Choroid plexus epithelial cell (primary cell): ENCODE data around the gene ARID5B.

Experiments
- DNase-seq: peaks from one replicate; pipeline ENCODE4 v3.0.0-alpha.2; 2010; ENCODE audit warnings: low read depth
- H3K4me3 ChIP-seq: 2 replicates; pipeline ENCODE4 v1.5.1; 2011; ENCODE audit warnings: low read depth, mild to moderate bottlenecking, control low read depth, low read length, moderate library complexity
- TF ChIP-seq, protein P1 (sequence below): conservative IDR thresholded peaks from 2 replicates; pipeline ENCODE4 v1.5.1; 2011; ENCODE audit warnings: low read depth, mild to moderate bottlenecking, control low read depth, inconsistent platforms, low read length, moderate library complexity

ARID5B gene

DNA sequence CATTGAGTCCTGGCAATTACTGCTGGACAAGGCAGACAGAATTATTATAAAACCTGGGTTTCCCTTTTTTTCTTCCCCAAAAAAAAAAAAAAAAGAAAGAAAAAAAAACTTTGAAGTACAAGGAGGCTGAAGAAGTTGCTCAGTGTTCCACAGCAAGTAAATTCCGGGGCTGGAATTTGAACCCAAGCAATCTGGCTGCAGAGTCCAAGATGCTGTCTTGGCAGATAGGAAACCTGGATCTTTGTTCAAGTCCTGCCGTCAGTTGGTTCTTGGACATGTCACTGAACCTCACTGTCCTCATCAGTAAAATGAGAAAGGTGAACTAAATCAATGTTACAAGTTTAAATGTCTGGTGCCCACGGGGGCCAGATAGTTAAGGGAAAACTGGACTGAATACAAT is 35.3 kb downstream of the ARID5B start:
- H3K4me3 ChIP-seq, result no peak overlapping the region
- TF ChIP-seq, protein P1, sequence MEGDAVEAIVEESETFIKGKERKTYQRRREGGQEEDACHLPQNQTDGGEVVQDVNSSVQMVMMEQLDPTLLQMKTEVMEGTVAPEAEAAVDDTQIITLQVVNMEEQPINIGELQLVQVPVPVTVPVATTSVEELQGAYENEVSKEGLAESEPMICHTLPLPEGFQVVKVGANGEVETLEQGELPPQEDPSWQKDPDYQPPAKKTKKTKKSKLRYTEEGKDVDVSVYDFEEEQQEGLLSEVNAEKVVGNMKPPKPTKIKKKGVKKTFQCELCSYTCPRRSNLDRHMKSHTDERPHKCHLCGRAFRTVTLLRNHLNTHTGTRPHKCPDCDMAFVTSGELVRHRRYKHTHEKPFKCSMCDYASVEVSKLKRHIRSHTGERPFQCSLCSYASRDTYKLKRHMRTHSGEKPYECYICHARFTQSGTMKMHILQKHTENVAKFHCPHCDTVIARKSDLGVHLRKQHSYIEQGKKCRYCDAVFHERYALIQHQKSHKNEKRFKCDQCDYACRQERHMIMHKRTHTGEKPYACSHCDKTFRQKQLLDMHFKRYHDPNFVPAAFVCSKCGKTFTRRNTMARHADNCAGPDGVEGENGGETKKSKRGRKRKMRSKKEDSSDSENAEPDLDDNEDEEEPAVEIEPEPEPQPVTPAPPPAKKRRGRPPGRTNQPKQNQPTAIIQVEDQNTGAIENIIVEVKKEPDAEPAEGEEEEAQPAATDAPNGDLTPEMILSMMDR, result no peak
- no peak for DNase-seq

DNA sequence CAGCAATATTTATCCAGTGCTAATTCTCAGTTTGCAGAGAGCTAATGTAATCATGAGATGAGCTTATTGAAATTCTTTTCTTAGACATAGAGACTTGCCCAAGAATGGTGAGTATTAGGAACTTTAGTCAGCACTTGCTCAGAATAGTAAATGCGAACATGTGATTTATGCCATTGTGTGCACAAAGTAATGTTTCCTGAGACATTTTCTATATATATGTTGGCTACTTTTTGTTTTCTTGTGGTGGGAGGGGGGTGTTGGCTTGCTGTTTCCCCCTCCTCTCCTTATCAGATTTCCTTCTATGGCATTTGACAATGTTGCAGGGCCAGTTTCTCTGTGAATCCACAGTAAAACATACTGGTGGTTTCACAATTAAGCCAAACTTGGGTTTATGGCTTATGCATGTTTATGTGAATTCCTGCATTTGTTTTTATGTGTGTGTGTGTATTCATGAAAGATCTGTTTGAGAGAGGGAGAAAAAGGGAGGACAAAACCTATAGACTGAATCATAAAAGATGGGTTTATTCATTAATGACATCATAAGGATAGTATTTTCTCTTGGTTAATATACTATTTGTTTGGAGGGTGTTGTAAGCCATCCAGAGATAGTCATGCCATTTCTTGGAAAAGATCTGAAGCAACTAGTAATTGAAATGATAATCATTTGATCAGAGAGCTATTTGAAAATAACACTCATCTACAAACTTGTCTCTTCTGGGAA is 36.3 kb downstream of the ARID5B start:
- H3K4me3 ChIP-seq, result no peak overlapping the region
- DNase-seq, result peak; percentile 67
- TF ChIP-seq, protein P1, result no peak

DNA sequence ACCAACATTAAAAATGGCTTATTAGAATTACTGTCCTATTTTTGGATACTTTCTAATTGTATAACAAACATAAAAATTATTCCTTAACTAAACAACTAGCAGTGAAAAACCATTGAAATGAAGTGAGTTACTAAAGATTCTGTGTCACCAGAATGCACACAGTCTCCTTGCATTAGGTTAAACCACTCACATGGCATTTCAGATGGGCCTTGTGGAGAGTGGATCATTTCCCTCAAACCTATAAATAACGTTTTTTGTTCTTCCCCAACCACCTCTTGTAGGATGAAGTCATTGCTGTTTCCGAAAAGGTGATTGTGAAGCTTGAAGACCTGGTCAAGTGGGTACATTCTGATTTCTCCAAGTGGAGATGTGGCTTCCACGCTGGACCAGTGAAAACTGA is 38.4 kb downstream of the ARID5B start:
- peak; percentile 19 for DNase-seq
- TF ChIP-seq, protein P1, result no peak
- H3K4me3 ChIP-seq, result no peak overlapping the region

DNA sequence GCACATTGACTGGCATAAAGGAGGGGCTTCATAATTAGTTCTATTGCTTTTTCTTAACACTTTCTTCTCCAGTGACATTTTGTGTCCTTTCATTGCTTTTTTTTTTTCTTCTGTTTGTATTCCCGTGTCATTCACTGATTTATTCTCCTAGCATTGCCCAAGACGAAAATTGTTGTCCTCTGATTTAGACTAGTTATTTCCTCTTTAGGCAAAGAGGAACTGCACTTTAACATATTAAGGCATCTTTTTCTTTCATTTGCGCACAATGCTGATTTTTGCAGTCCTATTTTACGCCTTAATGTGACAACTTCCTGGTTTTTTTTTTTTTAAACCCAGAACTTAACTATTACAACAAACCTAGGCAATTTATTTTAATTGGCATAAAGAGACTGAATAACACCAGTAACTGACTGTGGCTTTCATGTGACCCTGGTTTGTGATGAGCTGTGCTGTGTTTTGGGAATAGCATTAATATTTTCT is 39.7 kb downstream of the ARID5B start:
- no peak overlapping the region for H3K4me3 ChIP-seq
- TF ChIP-seq, protein P1, result no peak
- no peak for DNase-seq

DNA sequence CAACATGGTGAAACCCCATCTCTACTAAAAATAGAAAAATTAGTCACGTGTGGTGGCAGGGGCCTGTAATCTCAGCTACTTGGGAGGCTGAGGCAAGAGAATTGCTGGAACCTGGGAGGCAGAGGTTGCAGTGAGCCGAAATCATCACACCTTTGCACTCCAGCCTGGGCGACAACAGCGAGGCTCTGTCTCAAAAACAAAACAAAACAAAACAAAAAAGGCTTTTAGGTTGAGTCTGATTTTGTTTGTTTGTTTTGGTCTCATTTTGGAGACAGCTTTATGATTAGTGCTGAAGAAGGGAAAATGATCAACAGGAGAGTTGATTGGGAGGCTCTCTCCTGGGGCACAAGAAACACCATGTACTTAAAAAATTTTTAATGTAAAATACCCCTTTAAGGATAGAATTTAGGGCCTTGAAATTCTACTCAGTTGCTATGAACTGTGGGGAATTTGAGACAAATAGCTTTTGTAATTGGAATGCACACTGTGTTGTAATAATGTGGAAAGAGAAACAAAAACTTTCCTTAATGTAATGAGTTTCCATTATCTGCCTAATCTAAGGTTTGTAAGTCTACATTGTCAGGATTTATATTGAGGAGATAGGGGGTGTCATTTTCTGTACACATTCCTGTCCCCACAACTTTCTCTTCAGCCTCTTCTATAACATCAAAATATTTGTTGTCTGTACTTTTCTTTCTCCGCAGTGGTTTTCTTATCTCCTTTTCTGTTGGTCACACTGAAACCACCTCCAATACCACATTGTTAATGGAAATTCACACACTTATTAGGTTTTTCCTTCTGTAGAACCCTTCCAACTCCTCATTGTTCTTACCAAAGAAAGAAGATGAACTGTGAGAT is 41.3 kb downstream of the ARID5B start:
- peak; percentile 86 for DNase-seq
- H3K4me3 ChIP-seq, result peak overlapping the region; percentile 33

DNA sequence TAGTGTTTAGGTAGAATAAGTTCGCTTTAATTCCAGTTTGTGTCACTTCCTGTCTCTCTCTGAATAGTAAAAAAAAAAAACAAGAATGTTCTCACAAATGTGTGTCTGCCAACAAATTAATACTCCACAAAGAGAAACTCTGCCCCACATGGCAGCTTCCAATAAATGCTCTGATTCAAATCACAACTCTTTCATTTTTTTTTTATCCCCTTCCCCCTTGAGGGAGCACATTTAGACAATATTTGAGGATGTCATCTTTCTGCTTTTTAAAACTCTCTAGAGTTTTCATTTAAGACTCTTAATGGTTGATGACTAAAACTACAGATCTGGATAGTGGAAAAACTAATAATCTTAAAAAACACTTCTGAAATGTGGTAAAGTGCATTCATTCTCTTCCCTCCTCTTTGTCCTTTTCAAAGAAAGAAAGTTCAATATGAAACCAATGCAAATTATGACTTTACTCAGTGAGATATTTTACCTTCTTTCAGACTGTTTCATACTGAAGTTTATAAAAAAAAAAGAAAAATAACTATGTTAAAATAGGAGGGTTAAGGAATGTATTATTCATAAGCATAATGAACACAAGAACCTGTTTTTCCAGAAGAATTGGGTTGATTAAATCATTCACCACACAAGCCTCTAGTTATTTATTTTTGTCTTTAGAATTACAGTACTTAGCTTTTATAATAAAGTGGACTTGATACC is 42.3 kb downstream of the ARID5B start:
- TF ChIP-seq, protein P1, result peak; percentile 38
- peak; percentile 89 for DNase-seq
- no peak overlapping the region for H3K4me3 ChIP-seq

More for the DNA sequence above, 41.3 kb downstream of the ARID5B start:
- TF ChIP-seq, protein P1, result no peak
